Measurements from ENCODE around the gene SRSF6.
A peak's percentile ranks its signal among the peaks of the same experiment; 100 is the strongest.

DNA sequence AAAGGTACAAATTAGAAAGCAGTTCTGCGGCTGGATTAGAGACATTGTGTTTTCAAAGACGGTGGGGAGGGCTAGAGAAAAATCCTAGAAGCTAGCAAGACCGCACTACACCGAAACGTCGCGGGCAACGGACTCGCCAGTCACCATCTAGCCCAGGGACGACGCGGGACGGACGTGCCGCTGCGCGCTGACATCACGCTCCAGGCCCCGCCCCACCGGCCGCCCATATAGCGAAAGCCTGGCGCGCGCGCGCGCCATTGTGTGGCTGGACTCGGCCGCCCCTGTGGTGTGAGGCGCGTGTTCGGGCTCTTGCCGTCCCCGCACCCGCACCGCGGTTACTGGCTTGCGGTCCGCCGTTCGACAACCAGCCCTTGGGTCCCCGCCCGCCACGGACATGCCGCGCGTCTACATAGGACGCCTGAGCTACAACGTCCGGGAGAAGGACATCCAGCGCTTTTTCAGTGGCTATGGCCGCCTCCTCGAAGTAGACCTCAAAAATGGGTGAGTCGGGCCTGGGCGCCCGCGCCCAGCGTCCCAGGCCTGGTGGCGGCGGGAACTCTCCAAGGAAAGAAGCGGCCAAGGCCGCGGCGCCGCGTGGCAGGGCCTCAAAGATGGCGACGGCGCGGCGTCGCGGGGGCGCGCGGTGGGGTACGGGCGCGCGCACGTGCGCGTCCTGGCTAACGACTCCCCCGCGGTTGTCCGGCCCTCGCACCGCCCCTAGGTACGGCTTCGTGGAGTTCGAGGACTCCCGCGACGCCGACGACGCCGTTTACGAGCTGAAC lies at the start of gene SRSF6:
- TF ChIP-seq POLR2AphosphoS5 (IDR thresholded peaks at IDR 0.05; ENCODE audit: borderline replicate concordance, low read depth, low read length) (peak; percentile 98), EZH2 (IDR thresholded peaks at IDR 0.05) (no peak), FOXP2 (optimal IDR thresholded peaks at IDR 0.05; ENCODE audit: control extremely low read depth, extremely low read length, insufficient read depth) (no peak)

All from SK-N-MC (cell line).